HEK293 (cell line): Measurements from ENCODE around the gene NKAIN4.

Experiments
- GLI2 ChIP-seq: fragments of 450-650 bp; formaldehyde crosslinking; IDR thresholded peaks from 2 replicates; pipeline ENCODE4; 2017; ENCODE audit warnings: missing biosample characterization, missing genetic modification characterization, low read depth, borderline replicate concordance
- GLIS2 ChIP-seq: fragments of 450-650 bp; formaldehyde crosslinking; IDR thresholded peaks from 2 replicates; pipeline ENCODE4 v1.5.1; 2016; ENCODE audit warnings: missing biosample characterization, missing genetic modification characterization
- MEIS1 ChIP-seq: sonication (generic); formaldehyde crosslinking; IDR thresholded peaks from 2 replicates; pipeline ENCODE4 v1.8.1; 2022; ENCODE audit warnings: missing genetic modification reagents, mild to moderate bottlenecking, borderline replicate concordance
- PRDM1 ChIP-seq: fragments of 450-650 bp; formaldehyde crosslinking; IDR thresholded peaks from 2 replicates; pipeline ENCODE4; 2016; ENCODE audit warnings: missing biosample characterization, missing genetic modification characterization
- PRDM10 ChIP-seq: fragments of 450-650 bp; formaldehyde crosslinking; IDR thresholded peaks from 2 replicates; pipeline ENCODE4 v1.5.1; 2016; ENCODE audit warnings: missing biosample characterization, missing genetic modification characterization
- SCRT2 ChIP-seq: fragments of 450-650 bp; formaldehyde crosslinking; IDR thresholded peaks from 2 replicates; pipeline ENCODE4 v1.5.1; 2016; ENCODE audit warnings: missing biosample characterization, missing genetic modification characterization
- SP3 ChIP-seq: fragments of 450-650 bp; formaldehyde crosslinking; IDR thresholded peaks from 2 replicates; pipeline ENCODE4 v1.5.1; 2016; ENCODE audit warnings: missing biosample characterization, missing genetic modification characterization
- YY2 ChIP-seq: fragments of 450-650 bp; formaldehyde crosslinking; IDR thresholded peaks from 2 replicates; pipeline ENCODE4 v1.5.1; 2016; ENCODE audit warnings: missing biosample characterization, missing genetic modification characterization
- ZBTB17 ChIP-seq: fragments of 450-650 bp; formaldehyde crosslinking; IDR thresholded peaks from 2 replicates; pipeline ENCODE4 v1.5.1; 2016; ENCODE audit warnings: missing biosample characterization, missing genetic modification characterization
- ZBTB21 ChIP-seq: fragments of 450-650 bp; formaldehyde crosslinking; IDR thresholded peaks from 2 replicates; pipeline ENCODE4 v1.5.1; 2017; ENCODE audit warnings: missing biosample characterization, missing genetic modification characterization
- ZFHX2 ChIP-seq: fragments of 450-650 bp; formaldehyde crosslinking; conservative IDR thresholded peaks from 2 replicates; pipeline ENCODE4 v1.5.1; 2016; ENCODE audit warnings: missing biosample characterization, missing genetic modification characterization
- ZNF155 ChIP-seq: fragments of 450-650 bp; formaldehyde crosslinking; IDR thresholded peaks from 2 replicates; pipeline ENCODE4 v1.5.1; 2016; ENCODE audit warnings: missing biosample characterization, missing genetic modification characterization
- ZNF175 ChIP-seq: fragments of 450-650 bp; formaldehyde crosslinking; IDR thresholded peaks from 2 replicates; pipeline ENCODE4 v1.5.1; 2016; ENCODE audit warnings: missing biosample characterization, missing genetic modification characterization
- ZNF214 ChIP-seq: fragments of 450-650 bp; formaldehyde crosslinking; IDR thresholded peaks from 2 replicates; pipeline ENCODE4 v1.5.1; 2017; ENCODE audit warnings: missing biosample characterization, mild to moderate bottlenecking, missing genetic modification characterization, borderline replicate concordance
- ZNF24 ChIP-seq: fragments of 450-650 bp; formaldehyde crosslinking; IDR thresholded peaks from 2 replicates; pipeline ENCODE4 v1.5.1; 2016; ENCODE audit warnings: missing biosample characterization, missing genetic modification characterization
- ZNF302 ChIP-seq: fragments of 450-650 bp; formaldehyde crosslinking; IDR thresholded peaks from 2 replicates; pipeline ENCODE4 v1.5.1; 2016; ENCODE audit warnings: missing biosample characterization, missing genetic modification characterization, low read depth
- ZNF391 ChIP-seq: fragments of 450-650 bp; formaldehyde crosslinking; IDR thresholded peaks from 2 replicates; pipeline ENCODE4 v1.5.1; 2016; ENCODE audit warnings: low read depth, missing biosample characterization, missing genetic modification characterization, borderline replicate concordance
- ZNF398 ChIP-seq: fragments of 450-650 bp; formaldehyde crosslinking; IDR thresholded peaks from 2 replicates; pipeline ENCODE4 v1.5.1; 2017; ENCODE audit warnings: missing biosample characterization, missing genetic modification characterization
- ZNF423 ChIP-seq: fragments of 450-650 bp; formaldehyde crosslinking; IDR thresholded peaks from 2 replicates; pipeline ENCODE4 v1.5.1; 2016; ENCODE audit warnings: missing biosample characterization, missing genetic modification characterization
- ZNF513 ChIP-seq: fragments of 450-650 bp; IDR thresholded peaks from 2 replicates; pipeline ENCODE4 v1.5.1; 2018; ENCODE audit warnings: missing biosample characterization, missing genetic modification characterization
- ZNF514 ChIP-seq: fragments of 450-650 bp; formaldehyde crosslinking; IDR thresholded peaks from 2 replicates; pipeline ENCODE4 v1.5.1; 2016; ENCODE audit warnings: missing biosample characterization, missing genetic modification characterization
- ZNF610 ChIP-seq: fragments of 450-650 bp; formaldehyde crosslinking; IDR thresholded peaks from 2 replicates; pipeline ENCODE4 v1.5.1; 2016; ENCODE audit warnings: missing biosample characterization, missing genetic modification characterization, borderline replicate concordance
- ZNF660 ChIP-seq: fragments of 450-650 bp; IDR thresholded peaks from 2 replicates; pipeline ENCODE4 v1.5.1; 2018; ENCODE audit warnings: missing biosample characterization, mild to moderate bottlenecking, missing genetic modification characterization
- ZNF692 ChIP-seq: fragments of 450-650 bp; formaldehyde crosslinking; IDR thresholded peaks from 2 replicates; pipeline ENCODE4 v1.5.1; 2016; ENCODE audit warnings: missing biosample characterization, missing genetic modification characterization
- ZNF701 ChIP-seq: fragments of 450-650 bp; formaldehyde crosslinking; IDR thresholded peaks from 2 replicates; pipeline ENCODE4 v1.5.1; 2016; ENCODE audit warnings: missing biosample characterization, missing genetic modification characterization
- ZNF704 ChIP-seq: fragments of 450-650 bp; formaldehyde crosslinking; IDR thresholded peaks from 2 replicates; pipeline ENCODE4 v1.5.1; 2016; ENCODE audit warnings: missing biosample characterization, missing genetic modification characterization
- ZNF843 ChIP-seq: fragments of 450-650 bp; formaldehyde crosslinking; IDR thresholded peaks from 2 replicates; pipeline ENCODE4 v1.5.1; 2016; ENCODE audit warnings: missing biosample characterization, missing genetic modification characterization
- ZSCAN5A ChIP-seq: fragments of 450-650 bp; formaldehyde crosslinking; IDR thresholded peaks from 2 replicates; pipeline ENCODE4 v1.5.1; 2016; ENCODE audit warnings: missing biosample characterization, missing genetic modification characterization
- ZXDB ChIP-seq: fragments of 450-650 bp; formaldehyde crosslinking; IDR thresholded peaks from 2 replicates; pipeline ENCODE4 v1.5.1; 2016; ENCODE audit warnings: missing biosample characterization, missing genetic modification characterization

NKAIN4 gene

GRCh38 chr20:63216041-63216848 lies 38.0 kb downstream of the NKAIN4 start, which contains the start of gene YTHDF1 (continued):
- TF ChIP-seq ZNF24 (peak; percentile 60; the same call in 1 of the 2 replicates), ZSCAN5A (tag by site-specific recombination) (peak; percentile 57; the same call in 1 of the 2 replicates), ZNF514 (tag by site-specific recombination) (no peak), PRDM10 (tag by site-specific recombination) (no peak), ZNF701 (tag by site-specific recombination) (no peak), ZNF175 (tag by site-specific recombination) (no peak), ZNF660 (tag by site-specific recombination) (no peak), ZNF398 (tag by site-specific recombination) (no peak), ZNF391 (tag by site-specific recombination) (0 out of 2 replicates have a peak, but pooled peaks have one; percentile 71), ZXDB (tag by site-specific recombination) (peak; percentile 83), MEIS1 (CRISPR knock-in tag) (no peak), ZBTB17 (tag by site-specific recombination) (peak; percentile 20; the same call in 1 of the 2 replicates), YY2 (tag by site-specific recombination) (no peak), SCRT2 (tag by site-specific recombination) (peak; percentile 41; the same call in 1 of the 2 replicates), GLI2 (no peak), ZNF214 (no peak), ZNF513 (tag by site-specific recombination) (no peak), ZBTB21 (tag by site-specific recombination) (no peak), PRDM1 (no peak), ZNF692 (tag by site-specific recombination) (peak; percentile 69), ZNF155 (tag by site-specific recombination) (no peak), ZNF610 (tag by site-specific recombination) (peak; percentile 59; the same call in 1 of the 2 replicates), ZNF302 (tag by site-specific recombination) (no peak), GLIS2 (tag by site-specific recombination) (peak; percentile 36; the same call in 1 of the 2 replicates), SP3 (peak; percentile 69), ZNF423 (tag by site-specific recombination) (no peak), ZNF704 (tag by site-specific recombination) (no peak), ZFHX2 (tag by site-specific recombination) (peak; percentile 92), ZNF843 (tag by site-specific recombination) (peak; percentile 68; the same call in 1 of the 2 replicates)
